Left lung (tissue), 10 donors: ENCODE results near the gene CENPQ. TPM values are rescaled to one million over a fixed set of nuclear protein-coding genes. Genes with fewer than 3 reads are reported as not detected.

Experiments
- ATAC-seq: fragments of 200-7000 bp; cut with Tn5 transposase; one replicate; pipeline ENCODE4 v1.9.1; 2020; ENCODE audit warnings: moderate library complexity
- DNase-seq, 4 donors: peaks; one replicate each; pipeline ENCODE4 v3.0.0-alpha.2; 2013 to 2020
- H3K27ac ChIP-seq, 2 donors: fragments of 200-600 bp; sonication (generic) in 1 of 2; one replicate each; pipeline versions ENCODE4 v1.5.0 to v1.8.0; 2020 to 2021
- H3K27me3 ChIP-seq, 2 donors: fragments of 200-600 bp; sonication (generic) in 1 of 2; one replicate each; pipeline versions ENCODE4 v1.5.0 to v1.8.0; 2020 to 2021
- H3K36me3 ChIP-seq, 2 donors: fragments of 200-600 bp; sonication (generic) in 1 of 2; one replicate each; pipeline versions ENCODE4 v1.5.0 to v1.8.0; 2020 to 2021
- H3K4me1 ChIP-seq, 2 donors: fragments of 200-600 bp; one replicate each; pipeline ENCODE4 v1.8.0; 2021
- H3K4me3 ChIP-seq, 2 donors: fragments of 200-600 bp; sonication (generic) in 1 of 2; one replicate each; pipeline versions ENCODE4 v1.5.0 to v1.8.0; 2020 to 2021; ENCODE audit warnings: mild to moderate bottlenecking in 1 of 2
- H3K9me3 ChIP-seq, 2 donors: fragments of 200-600 bp; sonication (generic) in 1 of 2; one replicate each; pipeline versions ENCODE4 v1.5.0 to v1.8.0; 2020 to 2021
- intact Hi-C, 2 donors: fragments of 100-400 bp; cut with DNase I; formaldehyde crosslinking; loops; one replicate each; pipeline versions ENCODE4 v1.11.2 to v1.14.2; 2022
- polyA plus RNA-seq, 6 donors: library from polyadenylated mRNA; unstranded; fragments of 120-200 nt; gene quantifications; one replicate each; pipeline ENCODE4 v1.2.1, GENCODE V29; 2013; ENCODE audit not compliant: insufficient read length in 6 of 6
- total RNA-seq, 2 donors: library from RNA; stranded (reverse); fragmentation: NEBNext Ultra II Directional; extraction: Animal tissue kit (Norgen Biotek cat#: 25700); gene quantifications; one replicate each; pipeline ENCODE4 v1.2.1, GENCODE V29; 2021
- TF ChIP-seq, protein P1 (sequence below), 2 donors: fragments of 200-600 bp; sonication (generic) in 1 of 2; IDR thresholded peaks; one replicate each; pipeline versions ENCODE4 v1.5.0 to v1.8.0; 2021; ENCODE audit warnings: antibody characterized with exemption in 2 of 2
- donor health status: DM: no; HTN: yes; CAD: no.
- donor health status: DM: no; HTN: no; CAD: no.

CENPQ gene
- total and polyA plus RNA-seq, 8 donors = 3.8 to 18.3 (median 11.5) TPM

- Histone ChIP-seq H3K27me3 (no peaks in the 10 kb centered on the region), H3K9me3 (no peaks in the 10 kb centered on the region), H3K4me1 (no peaks in the 10 kb centered on the region), H3K36me3 (no peaks in the 10 kb centered on the region), H3K4me3 (no peak within 1 kb of the TSS), H3K27ac (no peak within 1 kb of the TSS)
- intact Hi-C loops = no loop called here
- TF ChIP-seq, protein P1, sequence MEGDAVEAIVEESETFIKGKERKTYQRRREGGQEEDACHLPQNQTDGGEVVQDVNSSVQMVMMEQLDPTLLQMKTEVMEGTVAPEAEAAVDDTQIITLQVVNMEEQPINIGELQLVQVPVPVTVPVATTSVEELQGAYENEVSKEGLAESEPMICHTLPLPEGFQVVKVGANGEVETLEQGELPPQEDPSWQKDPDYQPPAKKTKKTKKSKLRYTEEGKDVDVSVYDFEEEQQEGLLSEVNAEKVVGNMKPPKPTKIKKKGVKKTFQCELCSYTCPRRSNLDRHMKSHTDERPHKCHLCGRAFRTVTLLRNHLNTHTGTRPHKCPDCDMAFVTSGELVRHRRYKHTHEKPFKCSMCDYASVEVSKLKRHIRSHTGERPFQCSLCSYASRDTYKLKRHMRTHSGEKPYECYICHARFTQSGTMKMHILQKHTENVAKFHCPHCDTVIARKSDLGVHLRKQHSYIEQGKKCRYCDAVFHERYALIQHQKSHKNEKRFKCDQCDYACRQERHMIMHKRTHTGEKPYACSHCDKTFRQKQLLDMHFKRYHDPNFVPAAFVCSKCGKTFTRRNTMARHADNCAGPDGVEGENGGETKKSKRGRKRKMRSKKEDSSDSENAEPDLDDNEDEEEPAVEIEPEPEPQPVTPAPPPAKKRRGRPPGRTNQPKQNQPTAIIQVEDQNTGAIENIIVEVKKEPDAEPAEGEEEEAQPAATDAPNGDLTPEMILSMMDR (IDR thresholded peaks at IDR 0.05) = no peak
- no peak for DNase-seq
- ATAC-seq = no peak
These were observed 36.5 kb downstream of the CENPQ start, which contains the start of gene GLYATL3 for GRCh38 chr6:49499623-49500022. Gene GLYATL3 (plus strand): TSS chr6:49499923. CDS start chr6:49511991, 12,068 bp downstream.

DNA sequence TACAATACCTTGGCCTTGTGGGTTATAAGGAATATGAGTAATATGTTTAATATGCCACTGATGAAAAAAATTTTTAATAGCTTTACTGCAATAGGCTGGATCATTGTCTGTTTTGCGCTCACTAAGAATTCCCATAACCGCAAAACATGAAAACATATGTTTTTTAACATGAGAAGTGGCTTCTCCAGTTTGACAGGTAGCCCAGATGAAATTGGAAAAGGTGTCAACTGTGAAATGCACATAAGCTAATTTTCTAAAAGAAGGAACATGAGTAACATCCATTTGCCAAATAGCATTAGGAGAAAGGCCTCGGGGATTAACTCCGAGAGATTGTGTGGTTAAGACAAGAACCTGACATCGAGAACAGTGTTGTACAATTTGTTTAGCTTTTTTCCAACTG, 41.5 kb downstream of the CENPQ start:
- Histone ChIP-seq H3K36me3 (no peaks in the 10 kb centered on the region), H3K4me3 (no peak overlapping the region), H3K9me3 (no peaks in the 10 kb centered on the region), H3K4me1 (no peaks in the 10 kb centered on the region), H3K27me3 (no peaks in the 10 kb centered on the region), H3K27ac (no peak overlapping the region)
- DNase-seq (no peak), ATAC-seq (no peak)
- intact Hi-C loops = no loop called here
- TF ChIP-seq, protein P1 (IDR thresholded peaks at IDR 0.05) = no peak

- H3K27ac ChIP-seq = no peak overlapping the region
- no peaks in the 10 kb centered on the region for H3K27me3 ChIP-seq
- H3K4me3 ChIP-seq = no peak overlapping the region
- DNase-seq = peak in 1 of 4 donors; percentile 3
- peak; percentile 21 for ATAC-seq
- H3K4me1 ChIP-seq = no peaks in the 10 kb centered on the region
- intact Hi-C loops = no loop called here
- H3K36me3 ChIP-seq = no peaks in the 10 kb centered on the region
- TF ChIP-seq, protein P1 (IDR thresholded peaks at IDR 0.05) = no peak
- no peaks in the 10 kb centered on the region for H3K9me3 ChIP-seq
These were observed 43.5 kb downstream of the CENPQ start for GRCh38 chr6:49506569-49507111.

- H3K36me3 ChIP-seq = no peaks in the 10 kb centered on the region
- no peak overlapping the region for H3K27ac ChIP-seq
- no peak overlapping the region for H3K4me3 ChIP-seq
- H3K4me1 ChIP-seq = no peaks in the 10 kb centered on the region
- no peaks in the 10 kb centered on the region for H3K27me3 ChIP-seq
- H3K9me3 ChIP-seq = no peaks in the 10 kb centered on the region
- ATAC-seq = no peak
- intact Hi-C loops = no loop called here
- no peak for DNase-seq
- TF ChIP-seq, protein P1 (IDR thresholded peaks at IDR 0.05) = no peak
These were observed 46.2 kb downstream of the CENPQ start for GRCh38 chr6:49509342-49509741.

DNA sequence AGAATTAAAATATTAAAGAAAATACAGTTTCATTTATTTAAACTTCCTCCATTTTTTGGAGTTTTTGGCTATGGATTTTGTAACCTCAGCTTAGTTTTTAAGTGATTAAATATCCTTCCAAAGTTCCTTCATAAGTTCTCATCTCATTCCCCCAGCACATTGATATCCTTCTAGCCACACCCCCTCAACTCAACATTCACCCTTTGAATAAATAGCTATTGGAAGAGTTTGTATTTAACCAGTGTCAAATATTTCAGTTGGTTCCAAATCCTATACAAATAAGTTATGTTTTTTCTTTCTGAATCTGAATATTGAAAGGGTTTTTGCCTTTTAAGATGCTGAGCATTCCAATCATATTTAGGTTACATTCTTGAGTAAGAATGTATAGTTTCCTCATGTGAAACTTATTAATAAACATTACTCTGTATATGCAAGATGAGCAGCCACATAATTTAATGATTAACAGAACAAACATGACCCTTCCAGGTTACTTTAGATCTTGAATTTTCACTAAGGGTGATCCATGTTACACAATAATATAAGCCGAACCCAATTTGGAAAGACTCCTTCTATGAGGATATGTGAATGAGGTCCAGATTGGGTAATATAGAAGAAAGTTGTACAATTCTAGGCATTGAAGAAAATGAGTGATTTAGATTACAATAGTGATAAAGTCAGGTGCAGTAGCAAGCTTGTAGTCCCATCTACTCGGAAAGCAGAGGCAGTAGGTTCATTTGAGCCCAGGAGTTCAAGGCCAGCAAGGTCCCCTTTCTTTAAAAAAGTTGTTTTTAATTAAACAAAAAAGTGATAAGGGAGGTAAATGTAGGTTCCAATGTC, 50.2 kb downstream of the CENPQ start:
- DNase-seq (no peak), ATAC-seq (no peak)
- TF ChIP-seq, protein P1 (IDR thresholded peaks at IDR 0.05) = no peak
- Histone ChIP-seq H3K36me3 (no peaks in the 10 kb centered on the region), H3K9me3 (no peaks in the 10 kb centered on the region), H3K27ac (no peak overlapping the region), H3K4me1 (no peaks in the 10 kb centered on the region), H3K4me3 (no peak overlapping the region), H3K27me3 (no peaks in the 10 kb centered on the region)
- intact Hi-C loops = no loop called here
